OCI-LY1 (cell line): Measurements from ENCODE around the gene TCERG1L.

Experiments
- H2AFZ ChIP-seq: fragments of 200-600 bp; sonication (generic), shearing (Covaris generic); 2 replicates; pipeline ENCODE4 v1.6.0; 2014; ENCODE audit warnings: antibody characterized with exemption, mild to moderate bottlenecking, low read length
- H3F3A ChIP-seq: fragments of 200-600 bp; sonication (generic), shearing (Covaris generic); 2 replicates; pipeline ENCODE4 v1.6.0; 2014; ENCODE audit warnings: mild to moderate bottlenecking, antibody characterized with exemption, low read length, moderate library complexity; ENCODE audit not compliant: insufficient read depth
- H3K27ac ChIP-seq: fragments of 200-600 bp; sonication (generic); 2 replicates; pipeline ENCODE4 v1.5.1; 2014; ENCODE audit warnings: low read length, mixed run types, mild to moderate bottlenecking, low read depth; ENCODE audit not compliant: poor library complexity, severe bottlenecking
- H3K27me3 ChIP-seq: fragments of 200-600 bp; sonication (generic); 2 replicates; pipeline ENCODE4 v1.6.0; 2014; ENCODE audit warnings: antibody characterized with exemption, mild to moderate bottlenecking, low read length, moderate library complexity; ENCODE audit not compliant: insufficient read depth
- H3K36me3 ChIP-seq: fragments of 200-600 bp; sonication (generic); 2 replicates; pipeline ENCODE4 v1.6.1; 2014; ENCODE audit warnings: mild to moderate bottlenecking, antibody characterized with exemption, low read length, moderate library complexity, mixed read lengths; ENCODE audit not compliant: insufficient read depth
- H3K4me1 ChIP-seq: fragments of 200-600 bp; sonication (generic); 2 replicates; pipeline ENCODE4 v1.5.1; 2014; ENCODE audit warnings: mild to moderate bottlenecking, low read length, moderate library complexity; ENCODE audit not compliant: insufficient read depth, severe bottlenecking
- H3K4me2 ChIP-seq: fragments of 200-600 bp; sonication (generic), shearing (Covaris generic); 2 replicates; pipeline ENCODE4 v1.6.1; 2014; ENCODE audit warnings: low read length
- H3K4me3 ChIP-seq: fragments of 200-600 bp; sonication (generic); 2 replicates; pipeline ENCODE4 v1.5.1; 2014; ENCODE audit warnings: low read length, low read depth, mild to moderate bottlenecking, mixed read lengths; ENCODE audit not compliant: poor library complexity, severe bottlenecking
- H3K79me2 ChIP-seq: fragments of 200-600 bp; shearing (Covaris generic); 2 replicates; pipeline ENCODE4 v1.6.1; 2016; ENCODE audit warnings: mixed run types, low read length, mixed read lengths; ENCODE audit not compliant: insufficient read depth
- H3K9ac ChIP-seq: fragments of 200-600 bp; sonication (generic), shearing (Covaris generic); 2 replicates; pipeline ENCODE4 v1.6.1; 2014; ENCODE audit warnings: mild to moderate bottlenecking, low read length, mixed read lengths
- H3K9me2 ChIP-seq: fragments of 200-600 bp; sonication (generic), shearing (Covaris generic); 2 replicates; pipeline ENCODE4 v1.6.1; 2014; ENCODE audit warnings: low read depth, mild to moderate bottlenecking, low read length, mixed read lengths
- H3K9me3 ChIP-seq: fragments of 200-600 bp; shearing (Covaris generic); 2 replicates; pipeline ENCODE4 v1.6.1; 2014; ENCODE audit warnings: low read length, mixed read lengths
- H4K20me1 ChIP-seq: fragments of 200-600 bp; sonication (generic), shearing (Covaris generic); 2 replicates; pipeline ENCODE4 v1.6.0; 2016; ENCODE audit warnings: mild to moderate bottlenecking, low read length; ENCODE audit not compliant: insufficient read depth
- EZH2 ChIP-seq: fragments of 200-600 bp; sonication (generic), shearing (Covaris generic); IDR thresholded peaks from 2 replicates; pipeline ENCODE4 v1.8.0; 2017; ENCODE audit warnings: borderline replicate concordance, mixed run types, mild to moderate bottlenecking, antibody characterized with exemption, low read length, moderate library complexity, mixed read lengths
- TF ChIP-seq, protein P1 (sequence below): fragments of 200-600 bp; sonication (generic), shearing (Covaris generic); IDR thresholded peaks from 2 replicates; pipeline ENCODE4 v1.5.1; 2017; ENCODE audit warnings: mild to moderate bottlenecking, antibody characterized with exemption, low read length, moderate library complexity, mixed read lengths

TCERG1L gene

DNA sequence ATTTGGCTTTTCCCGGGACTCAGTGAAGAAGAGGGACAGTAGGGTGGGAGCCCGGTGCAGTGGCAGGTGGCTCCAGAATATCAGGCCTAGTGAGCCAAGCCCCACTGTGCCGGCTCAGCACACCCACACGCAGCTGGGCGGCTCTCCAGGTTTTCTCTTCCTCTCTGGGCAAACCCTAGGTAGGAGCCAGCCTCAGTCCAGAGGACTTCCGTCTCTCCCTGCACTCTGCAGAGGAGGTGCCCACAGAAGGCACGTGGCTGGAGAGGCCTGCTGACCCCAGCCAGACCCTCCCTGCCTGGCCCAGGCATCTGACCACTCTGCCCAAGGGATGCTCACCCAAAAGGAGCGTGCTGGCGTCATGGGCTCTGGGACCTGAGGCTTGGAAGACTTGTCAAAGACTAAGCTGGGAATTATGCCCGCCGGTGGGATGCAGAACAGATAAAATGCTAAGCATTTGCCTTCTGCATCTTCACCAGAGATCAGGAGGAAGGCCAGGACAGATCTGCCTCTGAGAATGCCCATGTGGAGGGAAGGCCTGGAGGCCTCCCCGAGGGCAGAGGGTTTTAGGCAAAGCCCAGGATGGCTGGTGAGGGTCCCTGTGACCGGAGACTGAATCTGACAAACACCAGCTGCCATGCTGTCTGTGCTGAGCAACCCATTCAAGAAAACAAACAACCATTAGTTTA lies 40.2 kb downstream of the TCERG1L start:
- Histone ChIP-seq H3F3A (no peaks in the 10 kb centered on the region), H2AFZ (no peak overlapping the region), H3K9ac (no peak overlapping the region), H3K27ac (no peak overlapping the region), H3K4me2 (no peak overlapping the region), H3K4me3 (no peak overlapping the region), H3K27me3 (no peaks in the 10 kb centered on the region; the same call in 1 of the 2 replicates), H3K4me1 (no peaks in the 10 kb centered on the region), H4K20me1 (no peaks in the 10 kb centered on the region), H3K79me2 (no peaks in the 10 kb centered on the region), H3K9me2 (no peaks in the 10 kb centered on the region), H3K9me3 (no peaks in the 10 kb centered on the region), H3K36me3 (no peaks in the 10 kb centered on the region)
- TF ChIP-seq, protein P1, sequence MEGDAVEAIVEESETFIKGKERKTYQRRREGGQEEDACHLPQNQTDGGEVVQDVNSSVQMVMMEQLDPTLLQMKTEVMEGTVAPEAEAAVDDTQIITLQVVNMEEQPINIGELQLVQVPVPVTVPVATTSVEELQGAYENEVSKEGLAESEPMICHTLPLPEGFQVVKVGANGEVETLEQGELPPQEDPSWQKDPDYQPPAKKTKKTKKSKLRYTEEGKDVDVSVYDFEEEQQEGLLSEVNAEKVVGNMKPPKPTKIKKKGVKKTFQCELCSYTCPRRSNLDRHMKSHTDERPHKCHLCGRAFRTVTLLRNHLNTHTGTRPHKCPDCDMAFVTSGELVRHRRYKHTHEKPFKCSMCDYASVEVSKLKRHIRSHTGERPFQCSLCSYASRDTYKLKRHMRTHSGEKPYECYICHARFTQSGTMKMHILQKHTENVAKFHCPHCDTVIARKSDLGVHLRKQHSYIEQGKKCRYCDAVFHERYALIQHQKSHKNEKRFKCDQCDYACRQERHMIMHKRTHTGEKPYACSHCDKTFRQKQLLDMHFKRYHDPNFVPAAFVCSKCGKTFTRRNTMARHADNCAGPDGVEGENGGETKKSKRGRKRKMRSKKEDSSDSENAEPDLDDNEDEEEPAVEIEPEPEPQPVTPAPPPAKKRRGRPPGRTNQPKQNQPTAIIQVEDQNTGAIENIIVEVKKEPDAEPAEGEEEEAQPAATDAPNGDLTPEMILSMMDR = no peak
- TF ChIP-seq EZH2 = no peak

- TF ChIP-seq EZH2 = no peak
- TF ChIP-seq, protein P1 = no peak
- Histone ChIP-seq H3K36me3 (no peaks in the 10 kb centered on the region), H3K27me3 (no peaks in the 10 kb centered on the region; the same call in 1 of the 2 replicates), H3F3A (no peaks in the 10 kb centered on the region), H3K79me2 (no peaks in the 10 kb centered on the region), H3K9me2 (no peaks in the 10 kb centered on the region), H3K4me2 (no peak overlapping the region), H2AFZ (no peak overlapping the region), H4K20me1 (no peaks in the 10 kb centered on the region), H3K9me3 (no peaks in the 10 kb centered on the region), H3K4me1 (no peaks in the 10 kb centered on the region), H3K27ac (no peak overlapping the region), H3K4me3 (no peak overlapping the region), H3K9ac (no peak overlapping the region)
These were observed 40.9 kb downstream of the TCERG1L start for GRCh38 chr10:131270461-131271190.

GRCh38 chr10:131269776-131270460 lies 41.6 kb downstream of the TCERG1L start:
- H3K27me3 ChIP-seq = no peaks in the 10 kb centered on the region; the same call in 1 of the 2 replicates
- H3K9me2 ChIP-seq = no peaks in the 10 kb centered on the region
- no peaks in the 10 kb centered on the region for H3K9me3 ChIP-seq
- H4K20me1 ChIP-seq = no peaks in the 10 kb centered on the region
- no peak overlapping the region for H3K4me3 ChIP-seq
- H3K9ac ChIP-seq = no peak overlapping the region
- H3K27ac ChIP-seq = no peak overlapping the region
- H3K4me1 ChIP-seq = no peaks in the 10 kb centered on the region
- TF ChIP-seq, protein P1 = no peak
- TF ChIP-seq EZH2 = no peak
- no peak overlapping the region for H3K4me2 ChIP-seq
- H3K79me2 ChIP-seq = no peaks in the 10 kb centered on the region
- H3F3A ChIP-seq = no peaks in the 10 kb centered on the region
- H2AFZ ChIP-seq = no peak overlapping the region
- H3K36me3 ChIP-seq = no peaks in the 10 kb centered on the region
